C4-2B (cell line): ENCODE measurements around the gene UFD1.
"Not testable (repeated sequence)": the region's sequence is repeated elsewhere in the genome, so short reads cannot be mapped to it uniquely, and the experiment has no call there.

Experiments used
- H3K27ac ChIP-seq: fragments of 450-650 bp; 2 replicates; pipeline ENCODE4 v1.5.1; 2017
- ZFX ChIP-seq: fragments of 450-650 bp; IDR thresholded peaks from 2 replicates; pipeline ENCODE4 v1.6.1; 2017
- TF ChIP-seq, protein P1 (sequence below): fragments of 450-650 bp; conservative IDR thresholded peaks from 2 replicates; pipeline ENCODE4 v1.5.1; 2017; ENCODE audit warnings: mild to moderate bottlenecking

The UFD1 gene

DNA sequence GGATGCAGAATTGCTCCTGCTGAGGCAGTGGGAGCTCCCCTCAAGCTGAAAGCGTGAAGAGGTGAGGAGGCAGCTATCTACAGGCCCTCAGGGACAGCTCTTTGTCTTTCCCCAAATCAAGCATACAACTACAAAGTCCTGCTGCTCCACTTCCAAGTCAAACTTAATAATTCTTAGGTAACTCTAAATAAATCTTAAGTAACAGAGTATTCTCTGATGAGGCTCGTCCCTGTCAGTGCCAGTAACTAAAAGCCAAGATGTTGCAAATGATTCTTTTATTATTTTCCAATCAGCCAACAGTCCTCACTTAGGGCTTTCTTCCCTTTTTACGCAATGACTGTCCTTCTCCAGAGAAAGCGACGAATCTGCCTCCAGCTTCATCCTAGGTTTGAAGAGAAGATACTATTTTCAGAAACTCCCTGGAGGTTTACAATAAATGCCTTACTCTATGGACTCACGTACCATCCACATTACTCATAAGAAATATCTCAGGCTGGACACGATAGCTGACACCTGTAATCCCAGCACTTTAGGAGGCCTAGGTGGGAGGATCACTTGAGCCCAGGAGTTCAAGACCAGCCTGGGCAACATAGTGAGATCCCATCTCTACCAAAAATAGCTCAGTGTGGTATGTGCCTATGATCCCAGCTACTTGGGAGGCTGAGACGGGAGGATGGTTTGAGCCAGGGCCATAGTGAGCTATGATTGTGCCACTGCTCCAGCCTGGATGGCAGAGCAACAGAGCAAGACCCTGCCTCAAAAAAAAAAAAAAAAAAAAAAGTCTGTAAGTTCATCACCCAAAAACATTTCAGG lies 28.4 kb downstream of the UFD1 start:
- no peak overlapping the region for H3K27ac ChIP-seq
- TF ChIP-seq, protein P1, sequence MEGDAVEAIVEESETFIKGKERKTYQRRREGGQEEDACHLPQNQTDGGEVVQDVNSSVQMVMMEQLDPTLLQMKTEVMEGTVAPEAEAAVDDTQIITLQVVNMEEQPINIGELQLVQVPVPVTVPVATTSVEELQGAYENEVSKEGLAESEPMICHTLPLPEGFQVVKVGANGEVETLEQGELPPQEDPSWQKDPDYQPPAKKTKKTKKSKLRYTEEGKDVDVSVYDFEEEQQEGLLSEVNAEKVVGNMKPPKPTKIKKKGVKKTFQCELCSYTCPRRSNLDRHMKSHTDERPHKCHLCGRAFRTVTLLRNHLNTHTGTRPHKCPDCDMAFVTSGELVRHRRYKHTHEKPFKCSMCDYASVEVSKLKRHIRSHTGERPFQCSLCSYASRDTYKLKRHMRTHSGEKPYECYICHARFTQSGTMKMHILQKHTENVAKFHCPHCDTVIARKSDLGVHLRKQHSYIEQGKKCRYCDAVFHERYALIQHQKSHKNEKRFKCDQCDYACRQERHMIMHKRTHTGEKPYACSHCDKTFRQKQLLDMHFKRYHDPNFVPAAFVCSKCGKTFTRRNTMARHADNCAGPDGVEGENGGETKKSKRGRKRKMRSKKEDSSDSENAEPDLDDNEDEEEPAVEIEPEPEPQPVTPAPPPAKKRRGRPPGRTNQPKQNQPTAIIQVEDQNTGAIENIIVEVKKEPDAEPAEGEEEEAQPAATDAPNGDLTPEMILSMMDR, result no peak
- TF ChIP-seq ZFX, result no peak

GRCh38 chr22:19449422-19449767 lies 29.6 kb downstream of the UFD1 start:
- TF ChIP-seq, protein P1, result no peak
- TF ChIP-seq ZFX, result no peak
- no peak overlapping the region; the same call in 1 of the 2 replicates for H3K27ac ChIP-seq

DNA sequence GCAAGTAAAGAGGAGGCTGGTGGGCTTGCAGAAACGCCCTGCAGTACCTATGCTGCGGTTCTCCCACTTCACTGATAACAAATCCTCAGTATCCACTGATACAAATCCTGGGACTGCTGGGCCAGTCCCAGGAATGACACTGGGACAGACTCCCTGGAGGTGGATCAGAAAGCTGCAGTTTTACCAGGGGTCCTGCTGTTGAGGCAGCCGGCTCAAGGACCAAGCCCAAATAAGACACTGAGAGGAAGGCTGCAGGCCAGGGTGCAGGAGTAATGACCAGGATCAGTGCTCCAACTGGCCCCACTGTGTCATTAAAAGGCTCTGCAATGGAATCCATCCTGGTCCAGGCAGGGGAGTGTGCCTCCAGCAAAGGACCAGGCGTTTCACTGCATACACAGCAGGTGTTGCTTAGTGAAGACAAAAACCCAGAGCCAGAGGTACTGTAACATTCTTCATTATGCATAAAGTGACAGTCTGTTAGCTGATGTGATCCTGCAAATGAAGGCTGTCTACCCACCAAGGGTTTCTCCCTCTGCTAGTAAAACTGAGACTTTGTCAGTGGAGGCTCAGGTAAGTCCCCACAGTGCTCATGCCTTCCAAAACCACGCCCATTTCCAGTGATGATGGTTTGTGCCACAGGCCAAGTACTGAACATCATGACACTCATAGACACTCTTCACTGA lies 30.1 kb downstream of the UFD1 start:
- H3K27ac ChIP-seq, result peak overlapping the region; percentile 93
- TF ChIP-seq ZFX, result no peak
- TF ChIP-seq, protein P1, result no peak

DNA sequence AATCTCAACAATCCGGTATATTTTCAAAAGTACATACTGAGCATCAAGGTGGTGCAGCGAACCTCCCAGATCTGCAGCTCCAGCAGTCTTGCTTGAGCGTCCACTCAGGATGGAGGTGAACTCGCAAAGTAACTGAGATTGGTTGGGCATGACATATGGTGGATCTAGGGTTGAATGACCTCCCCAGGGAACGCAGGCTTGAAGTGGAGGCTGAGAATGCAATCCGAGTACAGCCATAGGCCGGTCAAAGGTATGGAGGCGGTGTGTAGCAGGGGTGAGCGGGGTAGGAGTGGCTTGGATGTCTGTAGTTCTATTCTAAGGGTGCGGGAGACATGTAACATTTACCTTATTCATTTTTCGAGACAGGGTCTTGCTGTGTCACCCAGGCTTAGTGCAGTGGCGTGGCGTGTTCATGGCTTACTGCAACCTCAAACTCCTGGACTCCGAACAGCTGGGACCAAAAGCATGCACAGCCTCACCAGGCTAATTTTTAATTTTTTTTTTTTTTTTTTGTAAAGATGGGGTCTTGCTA lies 30.9 kb downstream of the UFD1 start:
- TF ChIP-seq ZFX, result no peak
- TF ChIP-seq, protein P1, result no peak
- H3K27ac ChIP-seq, result peak overlapping the region; percentile 93

- peak within 1 kb of the TSS; percentile 93 for H3K27ac ChIP-seq
- TF ChIP-seq, protein P1, result no peak
- TF ChIP-seq ZFX, result peak; percentile 95
These were observed 31.5 kb downstream of the UFD1 start, which contains the start of gene C22orf39 for GRCh38 chr22:19447330-19448075. Gene C22orf39, minus strand, starts transcription at chr22:19447711. Its CDS starts 23 bp downstream, at chr22:19447688.

DNA sequence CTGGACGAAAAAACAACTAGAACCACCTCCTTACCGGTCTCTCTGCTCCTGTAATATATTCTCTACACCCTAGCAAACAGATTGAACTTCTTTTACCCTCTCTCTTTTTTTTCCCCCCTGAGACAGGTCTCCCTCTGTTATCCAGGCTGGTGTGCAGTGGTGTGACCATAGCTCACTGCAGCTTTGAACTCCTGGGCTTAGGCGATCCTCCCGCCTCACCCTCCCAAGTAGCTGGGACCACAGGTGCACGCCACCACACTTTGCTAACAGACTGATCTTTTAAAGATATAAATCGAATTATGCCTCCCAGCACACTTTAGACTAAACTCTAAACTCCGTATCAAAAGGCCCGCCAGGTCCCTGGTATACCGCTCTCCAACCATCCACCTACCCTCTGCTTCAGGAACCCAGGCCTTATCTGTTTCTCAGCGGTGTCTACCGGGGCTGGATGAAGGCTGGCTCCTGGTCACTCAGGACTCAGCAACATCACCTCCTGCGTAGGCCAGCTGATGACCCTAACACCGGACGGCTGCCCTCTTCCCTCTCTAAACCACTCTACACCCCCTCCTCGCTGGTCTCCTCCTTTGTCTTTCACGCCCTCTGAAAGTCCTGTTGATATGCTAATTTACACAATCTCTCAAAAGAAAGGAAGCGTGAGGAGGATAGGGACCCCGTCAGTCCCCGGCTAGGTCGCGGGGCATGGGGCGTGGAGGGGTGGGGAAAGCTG lies 32.2 kb downstream of the UFD1 start:
- peak overlapping the region; percentile 93 for H3K27ac ChIP-seq

DNA sequence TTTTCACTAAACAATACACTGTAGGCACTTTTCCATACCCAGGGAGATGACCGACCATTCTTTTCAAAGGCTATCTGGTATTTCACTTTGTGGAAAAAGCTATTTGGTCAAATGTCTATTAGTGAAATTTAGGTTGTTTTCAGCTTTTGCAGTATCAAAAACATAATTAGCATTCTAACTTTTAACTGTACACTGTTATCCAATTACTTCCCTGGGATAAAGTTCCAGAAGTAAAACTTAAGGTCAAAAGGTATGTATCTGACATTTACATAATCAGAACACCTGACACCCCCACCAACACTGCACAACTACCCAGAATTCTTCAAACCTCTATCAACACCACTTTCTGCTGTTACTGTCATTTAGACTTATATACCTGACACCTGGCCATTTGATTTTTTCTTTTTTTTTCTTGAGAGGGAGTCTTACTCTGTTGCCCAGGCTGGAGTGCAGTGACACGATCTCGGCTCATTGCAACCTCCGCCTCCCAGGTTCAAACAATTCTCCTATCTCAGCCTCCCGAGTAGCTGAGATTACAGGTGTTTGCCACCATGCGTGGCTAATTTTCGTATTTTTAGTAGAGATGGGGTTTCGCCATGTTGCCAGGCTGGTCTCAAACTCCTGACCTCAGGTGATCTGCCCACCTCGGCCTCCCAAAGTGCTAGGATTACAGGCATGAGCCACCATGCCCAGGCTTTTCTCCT lies 33.6 kb downstream of the UFD1 start:
- H3K27ac ChIP-seq, result not testable (repeated sequence)

More for the DNA sequence above, 32.2 kb downstream of the UFD1 start:
- TF ChIP-seq, protein P1, result no peak
- no peak for TF ChIP-seq ZFX
